Neural progenitor cell (in vitro differentiated cells): ENCODE measurements around the gene MRGPRE. TPM values are rescaled to one million over a fixed set of nuclear protein-coding genes. Genes with fewer than 3 reads are reported as not detected.

Source experiments
- DNase-seq: peaks from one replicate; pipeline ENCODE4 v3.0.0-alpha.2; 2016; ENCODE audit warnings: low spot score
- H2AFZ ChIP-seq: fragments of 200-600 bp; sonication (generic); replicated peaks from 2 replicates; pipeline ENCODE4 v1.6.1; 2016; ENCODE audit warnings: antibody characterized with exemption
- H3F3A ChIP-seq: fragments of 200-600 bp; sonication (generic); 2 replicates; pipeline ENCODE4 v1.6.1; 2016; ENCODE audit warnings: antibody characterized with exemption, low read depth
- H3K27ac ChIP-seq: fragments of 200-600 bp; sonication (generic); 2 replicates; pipeline ENCODE4 v1.5.1; 2016; ENCODE audit warnings: mild to moderate bottlenecking
- H3K27me3 ChIP-seq: fragments of 200-600 bp; sonication (generic); 2 replicates; pipeline ENCODE4 v1.6.1; 2016; ENCODE audit warnings: mild to moderate bottlenecking, moderate library complexity
- H3K36me3 ChIP-seq: fragments of 200-600 bp; sonication (generic); 2 replicates; pipeline ENCODE4 v1.5.1; 2016
- H3K4me1 ChIP-seq: fragments of 200-600 bp; sonication (generic); 2 replicates; pipeline ENCODE4 v1.6.1; 2016; ENCODE audit warnings: mixed run types
- H3K4me2 ChIP-seq: fragments of 200-600 bp; sonication (generic); 2 replicates; pipeline ENCODE4 v1.6.1; 2016
- H3K4me3 ChIP-seq: fragments of 200-600 bp; sonication (generic); 2 replicates; pipeline ENCODE4 v1.5.1; 2016
- H3K79me2 ChIP-seq: fragments of 200-600 bp; sonication (generic); 2 replicates; pipeline ENCODE4 v1.6.1; 2016; ENCODE audit warnings: low read depth
- H3K9ac ChIP-seq: fragments of 200-600 bp; sonication (generic); 2 replicates; pipeline ENCODE4 v1.6.1; 2016
- H3K9me3 ChIP-seq: fragments of 200-600 bp; sonication (generic); 2 replicates; pipeline ENCODE4 v1.5.1; 2016; ENCODE audit warnings: low read depth
- H4K20me1 ChIP-seq: fragments of 200-600 bp; sonication (generic); 2 replicates; pipeline ENCODE4 v1.6.1; 2016; ENCODE audit warnings: low read depth
- H3K27ac Mint-ChIP-seq: 3 replicates; pipeline ENCODE4 v1.8.0; 2021; ENCODE audit warnings: mixed read lengths
- H3K27me3 Mint-ChIP-seq: 2 replicates; pipeline ENCODE4 v1.8.0; 2022; ENCODE audit warnings: low read depth, mild to moderate bottlenecking, inconsistent platforms, moderate library complexity, mixed read lengths; ENCODE audit not compliant: insufficient read depth
- H3K36me3 Mint-ChIP-seq: 3 replicates; pipeline ENCODE4 v1.8.0; 2021; ENCODE audit warnings: mixed read lengths
- H3K4me1 Mint-ChIP-seq: 3 replicates; pipeline ENCODE4 v1.8.0; 2021; ENCODE audit warnings: mixed read lengths
- H3K4me3 Mint-ChIP-seq: 3 replicates; pipeline ENCODE4 v1.8.0; 2021; ENCODE audit warnings: mild to moderate bottlenecking, moderate library complexity, mixed read lengths
- H3K9me3 Mint-ChIP-seq: 3 replicates; pipeline ENCODE4 v1.8.0; 2020; ENCODE audit warnings: mixed read lengths
- CTCF ChIP-seq: fragments of 200-600 bp; sonication (generic); IDR thresholded peaks from 2 replicates; pipeline ENCODE4 v1.5.1; 2017; ENCODE audit warnings: antibody characterized with exemption, mild to moderate bottlenecking
- EZH2 ChIP-seq: fragments of 200-600 bp; sonication (generic); IDR thresholded peaks from 2 replicates; pipeline ENCODE4 v1.6.1; 2017; ENCODE audit warnings: antibody characterized with exemption, mild to moderate bottlenecking, moderate library complexity
- EZH2phosphoT487 ChIP-seq: fragments of 200-600 bp; sonication (generic); IDR thresholded peaks from 2 replicates; pipeline ENCODE4 v1.6.1; 2017; ENCODE audit warnings: antibody characterized with exemption
- total RNA-seq: library from RNA; depleted of rRNA; stranded (reverse); fragments of >200 nt; gene quantifications from 2 replicates; pipeline ENCODE4 v1.2.3, GENCODE V29; 2015; ENCODE audit warnings: low replicate concordance

MRGPRE gene
- total RNA-seq, 1 donor from 2014 or later = not detected

DNA sequence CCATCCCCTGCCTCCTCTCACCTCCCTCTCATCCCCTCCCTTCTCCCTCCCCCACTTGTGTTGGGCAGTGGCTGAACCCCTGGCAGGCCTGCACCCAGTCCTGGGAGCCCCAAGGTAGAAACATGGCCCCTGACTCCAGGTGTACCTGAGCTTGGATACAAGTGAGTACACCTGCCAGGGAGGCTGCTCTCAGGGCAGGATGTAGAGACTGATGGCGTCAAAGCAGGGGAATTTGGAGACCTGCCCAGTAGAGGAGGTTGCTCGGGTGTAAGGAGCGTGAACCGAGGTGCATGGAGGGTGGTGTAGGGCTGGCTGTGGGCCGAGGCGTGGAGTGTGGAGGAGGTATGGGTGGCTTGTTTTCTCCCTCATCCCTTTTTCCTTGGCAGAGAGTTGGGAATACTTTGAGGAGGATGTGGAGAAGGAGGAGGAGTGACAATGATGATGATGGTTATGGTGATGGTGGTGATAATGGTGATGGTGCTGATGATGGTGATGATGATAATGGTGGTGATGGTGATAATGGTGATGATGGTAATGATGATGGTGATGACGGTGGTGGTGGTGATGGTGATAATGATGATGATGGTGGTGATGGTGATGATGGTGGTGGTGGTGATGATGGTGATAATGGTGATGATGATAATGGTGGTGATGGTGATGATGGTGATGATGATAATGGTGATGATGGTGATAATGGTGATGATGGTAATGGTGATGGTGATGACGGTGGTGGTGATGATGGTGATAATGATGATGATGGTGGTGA lies 25.9 kb downstream of the MRGPRE start:
- Histone ChIP-seq H3K27ac (no peak overlapping the region), H3K4me2 (no peak overlapping the region), H3K4me1 (peaks cover 7% of the 10 kb centered on the region), H3K9ac (no peak overlapping the region), H4K20me1 (no peaks in the 10 kb centered on the region), H3F3A (no peaks in the 10 kb centered on the region), H3K4me3 (no peak overlapping the region), H3K36me3 (no peaks in the 10 kb centered on the region), H3K27me3 (peaks cover 47% of the 10 kb centered on the region), H3K79me2 (no peaks in the 10 kb centered on the region), H3K9me3 (peaks cover 6% of the 10 kb centered on the region), H2AFZ (no peak overlapping the region)
- DNase-seq = no peak
- Mint-ChIP-seq H3K9me3 (no peaks in the 10 kb centered on the region), H3K4me3 (no peak overlapping the region), H3K4me1 (peaks cover 6% of the 10 kb centered on the region), H3K36me3 (no peaks in the 10 kb centered on the region), H3K27ac (no peak overlapping the region), H3K27me3 (peaks cover 18% of the 10 kb centered on the region)
- TF ChIP-seq EZH2phosphoT487 = no peak
- TF ChIP-seq EZH2 = no peak

GRCh38 chr11:3205261-3206155 lies 26.7 kb downstream of the MRGPRE start:
- H3K27ac Mint-ChIP-seq = no peak overlapping the region
- TF ChIP-seq CTCF = no peak
- TF ChIP-seq EZH2phosphoT487 = no peak
- TF ChIP-seq EZH2 = no peak
- H3K27me3 ChIP-seq = peaks cover 48% of the 10 kb centered on the region

DNA sequence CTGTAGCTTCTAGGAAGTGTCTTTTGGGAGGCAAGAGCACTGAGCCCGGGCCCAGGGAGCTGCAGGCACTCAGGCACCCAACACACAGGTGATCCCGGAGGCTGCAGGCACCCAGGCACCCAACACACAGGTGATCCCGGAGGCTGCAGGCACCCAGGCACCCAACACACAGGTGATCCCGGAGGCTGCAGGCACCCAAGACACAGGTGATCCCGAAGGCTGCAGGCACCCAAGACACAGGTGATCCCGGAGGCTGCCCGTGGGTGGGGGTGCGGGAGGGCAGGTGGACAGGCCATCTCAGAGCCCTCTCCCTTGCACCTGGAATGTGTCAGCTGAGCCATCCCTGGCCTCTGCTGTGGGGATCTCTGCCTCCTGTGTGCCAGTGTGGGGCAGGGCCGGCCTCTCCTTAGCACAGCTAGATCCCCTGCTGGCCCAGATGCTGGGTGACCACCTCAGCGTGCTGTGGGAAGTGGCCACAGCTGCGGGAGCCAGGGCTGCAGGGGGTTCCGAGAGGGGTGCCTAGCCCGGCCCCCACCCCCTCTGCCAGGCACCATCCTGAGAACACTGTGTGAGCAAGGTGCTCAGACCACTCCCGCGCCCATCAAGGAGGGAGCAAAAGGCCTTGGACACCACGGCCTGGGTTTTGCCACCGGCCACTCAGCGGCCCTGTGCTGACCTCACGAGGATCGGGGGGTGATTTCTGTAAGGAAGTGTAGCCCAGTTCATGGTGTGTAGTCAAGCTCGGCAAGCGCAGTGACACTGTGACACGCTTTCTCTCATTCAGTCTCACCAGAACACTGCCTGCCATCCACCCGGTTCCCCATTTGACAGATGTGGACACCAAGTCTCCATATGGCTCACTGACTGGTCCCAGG lies 27.8 kb downstream of the MRGPRE start:
- H3F3A ChIP-seq = no peaks in the 10 kb centered on the region
- H3K27ac ChIP-seq = no peak overlapping the region
- no peaks in the 10 kb centered on the region for H3K79me2 ChIP-seq
- Mint-ChIP-seq H3K4me1 (peaks cover 6% of the 10 kb centered on the region), H3K9me3 (no peaks in the 10 kb centered on the region), H3K4me3 (no peak overlapping the region), H3K27me3 (peaks cover 20% of the 10 kb centered on the region), H3K36me3 (no peaks in the 10 kb centered on the region), H3K27ac (no peak overlapping the region)
- H4K20me1 ChIP-seq = no peaks in the 10 kb centered on the region
- DNase-seq = no peak
- peaks cover 48% of the 10 kb centered on the region for H3K27me3 ChIP-seq
- no peaks in the 10 kb centered on the region for H3K36me3 ChIP-seq
- H3K4me2 ChIP-seq = peak overlapping the region; percentile 92
- TF ChIP-seq EZH2 (no peak), CTCF (no peak), EZH2phosphoT487 (no peak)
- H3K9me3 ChIP-seq = no peaks in the 10 kb centered on the region
- H3K4me3 ChIP-seq = no peak overlapping the region
- peaks cover 7% of the 10 kb centered on the region for H3K4me1 ChIP-seq
- no peak overlapping the region for H2AFZ ChIP-seq
- no peak overlapping the region for H3K9ac ChIP-seq

More at GRCh38 chr11:3205261-3206155, 26.7 kb downstream of the MRGPRE start:
- Histone ChIP-seq H3K27ac (no peak overlapping the region), H3K79me2 (no peaks in the 10 kb centered on the region), H3K4me2 (no peak overlapping the region), H3K9me3 (no peaks in the 10 kb centered on the region), H3K4me3 (no peak overlapping the region), H3F3A (no peaks in the 10 kb centered on the region), H3K9ac (no peak overlapping the region), H2AFZ (no peak overlapping the region), H3K36me3 (no peaks in the 10 kb centered on the region), H4K20me1 (no peaks in the 10 kb centered on the region), H3K4me1 (peaks cover 7% of the 10 kb centered on the region)
- Mint-ChIP-seq H3K9me3 (no peaks in the 10 kb centered on the region), H3K4me1 (peaks cover 6% of the 10 kb centered on the region), H3K4me3 (no peak overlapping the region), H3K27me3 (peaks cover 21% of the 10 kb centered on the region), H3K36me3 (no peaks in the 10 kb centered on the region)
- no peak for DNase-seq
